NT2/D1 (cell line): ENCODE measurements around the gene GLCE.

Experiments used
- SUZ12 ChIP-seq: IDR thresholded peaks from 2 replicates; pipeline ENCODE4 v1.6.1; 2011; ENCODE audit not compliant: insufficient read length, insufficient read depth; ENCODE audit errors: extremely low read depth
- YY1 ChIP-seq: IDR thresholded peaks from 2 replicates; pipeline ENCODE4 v1.6.1; 2011; ENCODE audit not compliant: insufficient read length, insufficient read depth
- ZNF274 ChIP-seq: IDR thresholded peaks from 2 replicates; pipeline ENCODE4 v1.6.1; 2011; ENCODE audit warnings: mild to moderate bottlenecking, low read depth, low read length

GRCh38 chr15:69117431-69117871 is 43.0 kb upstream of the GLCE start:
- no peak for TF ChIP-seq SUZ12
- TF ChIP-seq YY1: no peak
- no peak for TF ChIP-seq ZNF274
